Liver (tissue), 9 donors: ENCODE data around the gene CCDC192. TPM values are rescaled to one million over a fixed set of nuclear protein-coding genes. Genes with fewer than 3 reads are reported as not detected.

Source experiments
- DNase-seq: peaks from one replicate; pipeline ENCODE4 v3.0.0-alpha.2; 2017; ENCODE audit warnings: low spot score
- H3K27ac ChIP-seq, 2 donors: one replicate each; pipeline ENCODE4 v1.7.0; 2013; ENCODE audit warnings: inconsistent platforms in 2 of 2, low read length in 2 of 2, control low read depth in 1 of 2, low read depth in 1 of 2, mild to moderate bottlenecking in 1 of 2
- H3K27me3 ChIP-seq, 4 donors: one replicate each; pipeline versions ENCODE4 v1.6.1 to v1.7.0; 2013; ENCODE audit warnings: low read length in 3 of 4, inconsistent platforms in 1 of 4, mild to moderate bottlenecking in 1 of 4, moderate library complexity in 1 of 4; ENCODE audit not compliant: control insufficient read depth in 4 of 4, insufficient read depth in 4 of 4
- H3K36me3 ChIP-seq, 4 donors: one replicate each; pipeline versions ENCODE4 v1.6.1 to v1.7.0; 2013; ENCODE audit warnings: low read length in 3 of 4, mild to moderate bottlenecking in 3 of 4, low read depth in 1 of 4, moderate library complexity in 1 of 4; ENCODE audit not compliant: control insufficient read depth in 4 of 4, insufficient read depth in 3 of 4
- H3K4me1 ChIP-seq, 4 donors: one replicate each; pipeline versions ENCODE4 v1.6.1 to v1.7.0; 2013; ENCODE audit warnings: low read length in 3 of 4, mild to moderate bottlenecking in 3 of 4, moderate library complexity in 1 of 4; ENCODE audit not compliant: control insufficient read depth in 4 of 4, insufficient read depth in 4 of 4
- H3K4me3 ChIP-seq, 3 donors: one replicate each; pipeline versions ENCODE4 v1.6.1 to v1.7.0; 2013; ENCODE audit warnings: low read length in 3 of 3, control low read depth in 1 of 3, low read depth in 1 of 3, mild to moderate bottlenecking in 1 of 3
- H3K9ac ChIP-seq, 2 donors: one replicate each; pipeline ENCODE4 v1.7.0; 2013; ENCODE audit warnings: low read length in 2 of 2, mild to moderate bottlenecking in 2 of 2, moderate library complexity in 2 of 2, control low read depth in 1 of 2, low read depth in 1 of 2
- H3K9me3 ChIP-seq, 4 donors: one replicate each; pipeline versions ENCODE4 v1.6.1 to v1.7.0; 2013; ENCODE audit warnings: low read length in 3 of 4; ENCODE audit not compliant: control insufficient read depth in 4 of 4
- ATF3 ChIP-seq: IDR thresholded peaks from 2 replicates; pipeline ENCODE4 v1.6.1; 2016; ENCODE audit warnings: antibody characterized with exemption
- CTCF ChIP-seq: fragments of 150-350 bp; IDR thresholded peaks from 2 replicates; pipeline ENCODE4 v1.5.1; 2017; ENCODE audit warnings: improper control_type of control experiment, low read depth, low read length; ENCODE audit not compliant: missing input control
- EGR1 ChIP-seq, 2 donors: IDR thresholded peaks; 2 replicates each; pipeline ENCODE4 v1.6.1; 2016 to 2018; ENCODE audit warnings: antibody characterized with exemption in 2 of 2, low read depth in 2 of 2
- FOXA1 ChIP-seq: IDR thresholded peaks from 2 replicates; pipeline ENCODE4 v1.6.1; 2016; ENCODE audit warnings: antibody characterized with exemption
- FOXA2 ChIP-seq: IDR thresholded peaks from 2 replicates; pipeline ENCODE4 v1.6.1; 2016; ENCODE audit warnings: antibody characterized with exemption
- GABPA ChIP-seq, 2 donors: IDR thresholded peaks in 1 of 2; conservative IDR thresholded peaks in 1 of 2; 2 replicates each; pipeline ENCODE4 v1.6.1; 2016; ENCODE audit warnings: antibody characterized with exemption in 2 of 2, mild to moderate bottlenecking in 1 of 2, moderate library complexity in 1 of 2
- HNF4A ChIP-seq, 2 donors: conservative IDR thresholded peaks; 2 replicates each; pipeline ENCODE4 v1.6.1; 2016; ENCODE audit warnings: antibody characterized with exemption in 2 of 2, mild to moderate bottlenecking in 2 of 2
- HNF4G ChIP-seq: IDR thresholded peaks from 2 replicates; pipeline ENCODE4 v1.6.1; 2016; ENCODE audit warnings: antibody characterized with exemption
- JUND ChIP-seq, 2 donors: IDR thresholded peaks; 2 replicates each; pipeline ENCODE4 v1.6.1; 2016; ENCODE audit warnings: antibody characterized with exemption in 2 of 2
- MAX ChIP-seq: IDR thresholded peaks from 2 replicates; pipeline ENCODE4 v1.6.1; 2016; ENCODE audit warnings: antibody characterized with exemption
- NR2F2 ChIP-seq: IDR thresholded peaks from 2 replicates; pipeline ENCODE4 v1.6.1; 2016; ENCODE audit warnings: antibody characterized with exemption
- RAD21 ChIP-seq, 2 donors: IDR thresholded peaks; 2 replicates each; pipeline ENCODE4 v1.6.1; 2016; ENCODE audit warnings: antibody characterized with exemption in 2 of 2, mild to moderate bottlenecking in 2 of 2
- REST ChIP-seq: IDR thresholded peaks from 2 replicates; pipeline ENCODE4 v1.6.1; 2016; ENCODE audit warnings: antibody characterized with exemption, mild to moderate bottlenecking
- RXRA ChIP-seq, 2 donors: IDR thresholded peaks; 2 replicates each; pipeline ENCODE4 v1.6.1; 2017 to 2018; ENCODE audit warnings: antibody characterized with exemption in 2 of 2, mild to moderate bottlenecking in 1 of 2
- SP1 ChIP-seq: IDR thresholded peaks from 2 replicates; pipeline ENCODE4 v1.6.1; 2018; ENCODE audit warnings: antibody characterized with exemption, mild to moderate bottlenecking
- TAF1 ChIP-seq: conservative IDR thresholded peaks from 2 replicates; pipeline ENCODE4 v1.6.1; 2016; ENCODE audit warnings: antibody characterized with exemption, mild to moderate bottlenecking
- YY1 ChIP-seq: IDR thresholded peaks from 2 replicates; pipeline ENCODE4 v1.6.1; 2016; ENCODE audit warnings: antibody characterized with exemption, mild to moderate bottlenecking
- ZBTB33 ChIP-seq: IDR thresholded peaks from 2 replicates; pipeline ENCODE4 v1.6.1; 2016; ENCODE audit warnings: antibody characterized with exemption
- WGBS: extraction: QIAGEN DNeasy Blood & Tissue Kit; methylation state at CpG from one replicate; pipeline ENCODE4 v1.1.7; 2013; 5-methylcytosine and 5-hydroxymethylcytosine counted together
- polyA plus RNA-seq, 2 donors: library from polyadenylated mRNA; stranded (reverse) in 1 of 2; unstranded in 1 of 2; fragments of 200-250 nt in 1 of 2; fragments of >200 nt in 1 of 2; fragmentation: Nextera tagmentation in 1 of 2; extraction: Ambion mirVana in 1 of 2; gene quantifications; one replicate each; pipeline versions ENCODE4 v1.2.1 to v1.2.3, GENCODE V29; 2013 to 2015
- total RNA-seq, 2 donors: library from RNA; depleted of rRNA; stranded (reverse); fragments of >200 nt; gene quantifications; one replicate each; pipeline ENCODE4 v1.2.3, GENCODE V29; 2014
- donor health status: healthy.
- donor health status: healthy.
- donor health status: healthy.
- donor health status: healthy.
- donor health status: healthy.

CCDC192 gene
- total and polyA plus RNA-seq, 4 donors, result not detected

GRCh38 chr5:127802477-127802865 lies 99.3 kb downstream of the CCDC192 start:
- DNase-seq, result no peak
- H3K27me3 ChIP-seq, result peaks cover 0 to 7% (median 0%) of the 10 kb centered on the region in 4 donors
- H3K9ac ChIP-seq, result no peak overlapping the region
- H3K36me3 ChIP-seq, result no peaks in the 10 kb centered on the region
- WGBS, result 29% methylated on average over 3 of the region's 3 CpGs
- no peak overlapping the region for H3K4me3 ChIP-seq
- no peaks in the 10 kb centered on the region for H3K4me1 ChIP-seq
- no peak for TF ChIP-seq FOXA1
- no peak for TF ChIP-seq RAD21 (IDR thresholded peaks at IDR 0.05)
- no peak for TF ChIP-seq SP1
- TF ChIP-seq JUND (IDR thresholded peaks at IDR 0.05), result no peak
- H3K27ac ChIP-seq, result no peak overlapping the region
- no peaks in the 10 kb centered on the region for H3K9me3 ChIP-seq

GRCh38 chr5:127804886-127805426 lies 101.8 kb downstream of the CCDC192 start:
- Histone ChIP-seq H3K4me1 (no peaks in the 10 kb centered on the region), H3K4me3 (no peak overlapping the region), H3K9me3 (no peaks in the 10 kb centered on the region), H3K9ac (no peak overlapping the region), H3K27ac (no peak overlapping the region), H3K36me3 (no peaks in the 10 kb centered on the region), H3K27me3 (no peaks in the 10 kb centered on the region)
- no peak for TF ChIP-seq HNF4A (conservative IDR thresholded peaks at IDR 0.05)
- no peak for TF ChIP-seq TAF1
- TF ChIP-seq EGR1 (IDR thresholded peaks at IDR 0.05; ENCODE audit: low read depth in 2 of 2), result no peak
- TF ChIP-seq CTCF, result no peak
- TF ChIP-seq NR2F2, result no peak
- no peak for TF ChIP-seq YY1
- TF ChIP-seq FOXA1, result no peak
- TF ChIP-seq JUND (IDR thresholded peaks at IDR 0.05), result no peak
- no peak for TF ChIP-seq ATF3
- TF ChIP-seq RAD21 (IDR thresholded peaks at IDR 0.05), result no peak
- no peak for TF ChIP-seq FOXA2
- TF ChIP-seq GABPA (IDR thresholded peaks at IDR 0.05 in 1 of 2, conservative IDR thresholded peaks at IDR 0.05 in 1 of 2), result no peak
- no peak for TF ChIP-seq MAX
- no peak for TF ChIP-seq RXRA (IDR thresholded peaks at IDR 0.05)
- no peak for TF ChIP-seq ZBTB33
- TF ChIP-seq HNF4G, result no peak
- TF ChIP-seq REST, result no peak
- DNase-seq, result no peak
- WGBS, result 66% methylated on average over 6 of the region's 6 CpGs
